Panc1 (cell line): ENCODE measurements around the gene EMX2. TPM values are rescaled to one million over a fixed set of nuclear protein-coding genes. Genes with fewer than 3 reads are reported as not detected.

Source experiments
- ATAC-seq: fragments of 200-7000 bp; cut with Tn5 transposase; 2 replicates; pipeline ENCODE4 v1.9.1; 2020; ENCODE audit warnings: mild to moderate bottlenecking, moderate library complexity
- BruUV-seq: library from RNA; stranded (reverse); fragments of 400-500 nt; replicated peaks from 2 replicates; lab custom pipeline; 2021; lab: Mats Ljungman, UMichigan
- CTCF ChIA-PET: fragments of 300-600 bp; sonication (Branson Sonifier 250); formaldehyde crosslinking; loops from one replicate; lab custom pipeline; 2022; ENCODE audit warnings: antibody characterized with exemption; lab: Charles Lee
- POLR2A ChIA-PET: fragments of 300-600 bp; sonication (Branson Sonifier 250); formaldehyde crosslinking; loops from one replicate; lab custom pipeline; 2022; ENCODE audit warnings: antibody characterized with exemption; lab: Charles Lee
- DNase-seq: peaks from one replicate; pipeline ENCODE4 v3.0.0-alpha.2; 2010; ENCODE audit warnings: low read depth, low spot score
- H3K27ac ChIP-seq: 2 replicates; pipeline ENCODE4 v1.5.1; 2011; ENCODE audit warnings: mild to moderate bottlenecking, low read length, inconsistent platforms
- H3K27me3 ChIP-seq: fragments of 200-500 bp; sonication (Bioruptor generic); 2 replicates; pipeline ENCODE4 v1.6.0; 2014; ENCODE audit warnings: low read length, inconsistent platforms; ENCODE audit not compliant: control insufficient read depth, insufficient read depth
- H3K36me3 ChIP-seq: fragments of 200-500 bp; sonication (Bioruptor generic); 2 replicates; pipeline ENCODE4 v1.5.1; 2014; ENCODE audit warnings: inconsistent platforms, mild to moderate bottlenecking, low read length, moderate library complexity; ENCODE audit not compliant: control insufficient read depth, insufficient read depth
- H3K4me1 ChIP-seq: 2 replicates; pipeline ENCODE4 v1.5.1; 2011; ENCODE audit warnings: inconsistent platforms, mild to moderate bottlenecking, low read length, moderate library complexity; ENCODE audit not compliant: control insufficient read depth, insufficient read depth
- H3K4me3 ChIP-seq, 2 experiments: 2 replicates each; pipeline ENCODE4 v1.5.1; 2011 to 2012; ENCODE audit warnings: low read depth in 2 of 2, low read length in 2 of 2, mild to moderate bottlenecking in 2 of 2, inconsistent platforms in 1 of 2, moderate library complexity in 1 of 2
- H3K9me3 ChIP-seq: fragments of 200-500 bp; sonication (Bioruptor generic); 2 replicates; pipeline ENCODE4 v1.5.1; 2014; ENCODE audit warnings: low read depth, mild to moderate bottlenecking, inconsistent platforms, low read length, moderate library complexity; ENCODE audit not compliant: control insufficient read depth, insufficient read depth
- POLR2AphosphoS5 ChIP-seq: IDR thresholded peaks from 2 replicates; pipeline ENCODE4 v1.6.1; 2012; ENCODE audit warnings: mild to moderate bottlenecking, low read depth, low read length, moderate library complexity
- SIN3A ChIP-seq: IDR thresholded peaks from 2 replicates; pipeline ENCODE4 v1.6.1; 2012; ENCODE audit warnings: low read depth, mild to moderate bottlenecking, low read length, moderate library complexity, borderline replicate concordance; ENCODE audit not compliant: insufficient read depth
- TCF7L2 ChIP-seq: IDR thresholded peaks from 2 replicates; pipeline ENCODE4 v1.6.1; 2011; ENCODE audit warnings: mild to moderate bottlenecking, low read depth, low read length, inconsistent platforms
- in situ Hi-C: cut with HindIII; loops from 2 replicates; pipeline ENCODE4 v1.10.0; 2016; ENCODE audit warnings: low sequenced_read_pairs, low pct_unique_long_range_greater_than_20kb
- intact Hi-C: fragments of 100-400 bp; cut with micrococcal nuclease; formaldehyde crosslinking; loops from one replicate; pipeline ENCODE4 v1.10.0; 2022; ENCODE audit not compliant: unreplicated experiment
- total RNA-seq: library from RNA; stranded (reverse); gene quantifications from one replicate; pipeline ENCODE4 v1.2.1, GENCODE V29; 2021; ENCODE audit not compliant: unreplicated experiment
- TF ChIP-seq, protein P1 (sequence below), 2 experiments: IDR thresholded peaks; 2 replicates each; pipeline ENCODE4 v1.6.1; 2011 to 2012; ENCODE audit warnings: low read depth in 2 of 2, control low read depth in 1 of 2, low read length in 1 of 2, mild to moderate bottlenecking in 1 of 2, moderate library complexity in 1 of 2; ENCODE audit not compliant: insufficient read depth in 1 of 2
- TF ChIP-seq, protein P2 (sequence below): fragments of 450-650 bp; IDR thresholded peaks from 2 replicates; pipeline ENCODE4 v1.5.1; 2017; ENCODE audit warnings: mild to moderate bottlenecking

EMX2 gene
- total RNA-seq, 1 experiment from 2014 or later: not detected

DNA sequence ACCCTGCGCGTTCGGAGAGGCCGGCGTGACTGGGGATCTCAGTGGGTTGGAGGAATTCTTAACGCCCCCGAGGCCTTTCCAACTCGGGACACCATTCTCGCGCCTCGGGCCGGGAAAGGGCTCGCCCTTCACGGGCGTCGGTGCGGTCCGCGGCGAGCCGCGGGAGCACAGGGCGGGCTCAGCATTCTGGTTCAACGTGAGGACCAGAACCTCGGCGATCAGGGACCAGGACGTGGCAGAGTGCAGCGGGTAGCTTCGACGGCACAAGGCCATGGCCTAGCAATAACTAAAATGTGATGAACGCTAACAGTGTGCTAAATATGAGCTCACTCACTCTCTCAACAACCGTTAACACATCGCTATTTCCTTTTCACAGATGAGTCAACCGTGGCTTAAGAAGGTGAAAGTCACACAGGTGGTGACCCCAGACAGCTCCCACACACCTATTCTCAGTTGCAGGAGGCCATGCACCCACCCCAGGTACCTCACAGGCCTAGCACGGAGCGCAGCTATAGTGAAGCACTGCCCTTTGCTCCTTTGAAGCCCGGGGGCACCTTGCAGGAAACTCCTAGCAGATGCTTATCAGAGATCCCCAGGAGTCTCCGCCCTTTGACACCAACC, 4.5 kb upstream of the EMX2 start:
- Histone ChIP-seq H3K9me3 (no peaks in the 10 kb centered on the region), H3K4me3 (peak overlapping the region in 1 of 2 experiments; percentile 31; a peak in 1 of 4 replicates), H3K36me3 (no peaks in the 10 kb centered on the region), H3K27ac (no peak overlapping the region), H3K4me1 (peaks cover 5% of the 10 kb centered on the region), H3K27me3 (peaks cover 45% of the 10 kb centered on the region)
- intact Hi-C loops (loop anchor here (2.0 to 10.0 kb wide), 2 partner anchors 507 to 703 kb away; partner anchors contain the start of gene RAB11FIP2), in situ Hi-C loops (no loop called here)
- ATAC-seq (no peak), DNase-seq (no peak)
- no TSS peak for BruUV-seq
- POLR2A ChIA-PET: no interaction called here
- TF ChIP-seq TCF7L2 (no peak), SIN3A (no peak), POLR2AphosphoS5 (no peak)
- TF ChIP-seq, protein P1, sequence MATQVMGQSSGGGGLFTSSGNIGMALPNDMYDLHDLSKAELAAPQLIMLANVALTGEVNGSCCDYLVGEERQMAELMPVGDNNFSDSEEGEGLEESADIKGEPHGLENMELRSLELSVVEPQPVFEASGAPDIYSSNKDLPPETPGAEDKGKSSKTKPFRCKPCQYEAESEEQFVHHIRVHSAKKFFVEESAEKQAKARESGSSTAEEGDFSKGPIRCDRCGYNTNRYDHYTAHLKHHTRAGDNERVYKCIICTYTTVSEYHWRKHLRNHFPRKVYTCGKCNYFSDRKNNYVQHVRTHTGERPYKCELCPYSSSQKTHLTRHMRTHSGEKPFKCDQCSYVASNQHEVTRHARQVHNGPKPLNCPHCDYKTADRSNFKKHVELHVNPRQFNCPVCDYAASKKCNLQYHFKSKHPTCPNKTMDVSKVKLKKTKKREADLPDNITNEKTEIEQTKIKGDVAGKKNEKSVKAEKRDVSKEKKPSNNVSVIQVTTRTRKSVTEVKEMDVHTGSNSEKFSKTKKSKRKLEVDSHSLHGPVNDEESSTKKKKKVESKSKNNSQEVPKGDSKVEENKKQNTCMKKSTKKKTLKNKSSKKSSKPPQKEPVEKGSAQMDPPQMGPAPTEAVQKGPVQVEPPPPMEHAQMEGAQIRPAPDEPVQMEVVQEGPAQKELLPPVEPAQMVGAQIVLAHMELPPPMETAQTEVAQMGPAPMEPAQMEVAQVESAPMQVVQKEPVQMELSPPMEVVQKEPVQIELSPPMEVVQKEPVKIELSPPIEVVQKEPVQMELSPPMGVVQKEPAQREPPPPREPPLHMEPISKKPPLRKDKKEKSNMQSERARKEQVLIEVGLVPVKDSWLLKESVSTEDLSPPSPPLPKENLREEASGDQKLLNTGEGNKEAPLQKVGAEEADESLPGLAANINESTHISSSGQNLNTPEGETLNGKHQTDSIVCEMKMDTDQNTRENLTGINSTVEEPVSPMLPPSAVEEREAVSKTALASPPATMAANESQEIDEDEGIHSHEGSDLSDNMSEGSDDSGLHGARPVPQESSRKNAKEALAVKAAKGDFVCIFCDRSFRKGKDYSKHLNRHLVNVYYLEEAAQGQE (IDR thresholded peaks at IDR 0.05; ENCODE audit: insufficient read depth in 1 of 2, low read depth in 2 of 2, low read length in 1 of 2): no peak
- TF ChIP-seq, protein P2, sequence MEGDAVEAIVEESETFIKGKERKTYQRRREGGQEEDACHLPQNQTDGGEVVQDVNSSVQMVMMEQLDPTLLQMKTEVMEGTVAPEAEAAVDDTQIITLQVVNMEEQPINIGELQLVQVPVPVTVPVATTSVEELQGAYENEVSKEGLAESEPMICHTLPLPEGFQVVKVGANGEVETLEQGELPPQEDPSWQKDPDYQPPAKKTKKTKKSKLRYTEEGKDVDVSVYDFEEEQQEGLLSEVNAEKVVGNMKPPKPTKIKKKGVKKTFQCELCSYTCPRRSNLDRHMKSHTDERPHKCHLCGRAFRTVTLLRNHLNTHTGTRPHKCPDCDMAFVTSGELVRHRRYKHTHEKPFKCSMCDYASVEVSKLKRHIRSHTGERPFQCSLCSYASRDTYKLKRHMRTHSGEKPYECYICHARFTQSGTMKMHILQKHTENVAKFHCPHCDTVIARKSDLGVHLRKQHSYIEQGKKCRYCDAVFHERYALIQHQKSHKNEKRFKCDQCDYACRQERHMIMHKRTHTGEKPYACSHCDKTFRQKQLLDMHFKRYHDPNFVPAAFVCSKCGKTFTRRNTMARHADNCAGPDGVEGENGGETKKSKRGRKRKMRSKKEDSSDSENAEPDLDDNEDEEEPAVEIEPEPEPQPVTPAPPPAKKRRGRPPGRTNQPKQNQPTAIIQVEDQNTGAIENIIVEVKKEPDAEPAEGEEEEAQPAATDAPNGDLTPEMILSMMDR: no peak; the same call in none of the 2 replicates
- CTCF ChIA-PET: no interaction called here

DNA sequence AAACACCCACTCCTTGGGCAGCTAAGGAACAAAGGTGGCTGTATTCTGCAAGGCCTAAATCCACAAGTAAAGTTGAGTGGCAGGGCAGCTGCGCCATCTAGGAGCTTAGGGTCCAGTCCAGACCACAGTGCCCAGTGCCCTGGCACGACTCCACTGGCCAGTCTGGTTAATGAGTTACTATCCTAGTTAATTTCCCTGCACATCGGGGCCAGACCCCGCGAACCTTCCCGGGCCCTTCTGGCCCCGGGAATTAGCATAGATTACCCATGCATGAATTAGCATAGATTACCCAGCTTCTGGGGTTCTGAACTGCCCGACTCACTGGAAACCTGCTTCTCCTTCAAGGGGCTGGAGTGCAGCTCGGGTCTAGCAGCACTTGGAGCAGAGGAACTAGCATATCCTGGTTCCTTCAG, 3.2 kb upstream of the EMX2 start:
- H3K36me3 ChIP-seq: no peaks in the 10 kb centered on the region
- H3K4me3 ChIP-seq: no peak overlapping the region
- TF ChIP-seq, protein P1 (IDR thresholded peaks at IDR 0.05; ENCODE audit: insufficient read depth in 1 of 2, low read depth in 2 of 2, low read length in 1 of 2): no peak
- TF ChIP-seq, protein P2: no peak
- TF ChIP-seq SIN3A: no peak
- no peak for TF ChIP-seq POLR2AphosphoS5
- no peak for TF ChIP-seq TCF7L2
- no peak overlapping the region for H3K27ac ChIP-seq
- peaks cover 38% of the 10 kb centered on the region for H3K27me3 ChIP-seq
- ChIA-PET POLR2A (no interaction called here), CTCF (interaction anchor here (0.6 kb wide), 1 partner anchor 11 kb away, joined by 5 read pairs; no protein-coding TSS in a partner anchor)
- peaks cover 6% of the 10 kb centered on the region for H3K4me1 ChIP-seq
- BruUV-seq: no TSS peak
- ATAC-seq: no peak
- DNase-seq: no peak
- intact Hi-C loops (loop anchor here (10.0 kb wide), 1 partner anchor 505 kb away; the partner anchor contains the start of gene RAB11FIP2), in situ Hi-C loops (no loop called here)
- H3K9me3 ChIP-seq: no peaks in the 10 kb centered on the region
